Mononuclear cell (primary cell): ENCODE data around the gene LIMS2. TPM values are rescaled to one million over a fixed set of nuclear protein-coding genes. Genes with fewer than 3 reads are reported as not detected.

Source experiments
- H3K27me3 ChIP-seq: 2 replicates; pipeline ENCODE4 v1.6.0; 2011; ENCODE audit warnings: low read length, control low read depth; ENCODE audit not compliant: insufficient read depth
- H3K4me1 ChIP-seq: 2 replicates; pipeline ENCODE4 v1.5.1; 2011; ENCODE audit warnings: mild to moderate bottlenecking, low read length, control low read depth; ENCODE audit not compliant: insufficient read depth
- H3K4me3 ChIP-seq: 2 replicates; pipeline ENCODE4 v1.5.1; 2011; ENCODE audit warnings: mild to moderate bottlenecking, low read length, moderate library complexity
- H3K9me3 ChIP-seq: 2 replicates; pipeline ENCODE4 v1.5.1; 2011; ENCODE audit warnings: low read depth, mild to moderate bottlenecking, control low read depth, low read length
- total RNA-seq: library from RNA; depleted of rRNA; stranded (reverse); fragments of >200 nt; gene quantifications from one replicate; pipeline ENCODE4 v1.2.3, GENCODE V29; 2012

LIMS2 gene
- total RNA-seq, 1 donor, result 1.2 TPM

DNA sequence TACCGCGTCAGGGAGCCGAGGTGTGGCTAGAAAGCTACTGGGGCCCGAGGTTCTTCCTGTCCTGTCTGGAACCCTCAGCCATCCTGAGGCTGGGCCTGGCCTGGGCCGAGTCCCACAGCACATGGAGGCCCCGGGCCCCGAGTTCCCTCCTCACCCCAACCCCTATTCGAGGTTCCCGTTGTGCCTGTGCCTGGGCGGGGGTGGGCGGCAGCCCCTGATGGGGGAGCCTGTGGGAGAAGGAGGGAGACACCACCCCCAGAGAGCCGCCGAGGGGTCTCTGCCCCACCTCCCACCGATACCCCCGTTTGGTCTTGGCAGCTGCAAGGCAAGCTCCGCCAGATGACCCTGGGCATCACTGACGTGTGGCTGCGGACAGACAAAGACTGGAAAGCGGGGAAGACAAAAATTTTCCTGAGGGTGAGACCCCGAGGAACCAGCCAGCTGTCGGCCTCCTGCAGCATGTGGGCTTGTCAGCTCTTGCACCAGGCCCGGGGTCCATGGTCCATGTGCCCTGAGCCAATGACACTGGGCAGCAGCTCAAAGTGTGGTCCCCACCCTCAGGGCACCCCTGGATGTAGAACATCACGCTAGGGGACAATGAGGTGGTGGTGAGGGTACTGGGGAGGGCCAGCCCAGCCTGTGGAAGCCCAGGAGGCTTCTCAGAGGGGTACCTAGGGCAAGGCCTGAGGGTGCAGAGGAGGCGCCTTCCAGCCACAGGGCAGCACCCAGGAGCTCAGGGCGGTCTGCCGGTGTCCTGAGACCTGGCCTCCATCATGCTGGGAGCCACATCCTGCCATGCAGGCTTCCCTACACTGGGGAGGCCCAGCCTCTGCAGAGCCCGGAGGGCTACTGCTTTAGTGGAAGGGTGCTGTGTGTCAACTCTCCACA lies 81.9 kb downstream of the LIMS2 start:
- H3K4me3 ChIP-seq, result no peak overlapping the region
- H3K4me1 ChIP-seq, result peaks cover 7% of the 10 kb centered on the region
- no peaks in the 10 kb centered on the region for H3K9me3 ChIP-seq
- H3K27me3 ChIP-seq, result no peaks in the 10 kb centered on the region

DNA sequence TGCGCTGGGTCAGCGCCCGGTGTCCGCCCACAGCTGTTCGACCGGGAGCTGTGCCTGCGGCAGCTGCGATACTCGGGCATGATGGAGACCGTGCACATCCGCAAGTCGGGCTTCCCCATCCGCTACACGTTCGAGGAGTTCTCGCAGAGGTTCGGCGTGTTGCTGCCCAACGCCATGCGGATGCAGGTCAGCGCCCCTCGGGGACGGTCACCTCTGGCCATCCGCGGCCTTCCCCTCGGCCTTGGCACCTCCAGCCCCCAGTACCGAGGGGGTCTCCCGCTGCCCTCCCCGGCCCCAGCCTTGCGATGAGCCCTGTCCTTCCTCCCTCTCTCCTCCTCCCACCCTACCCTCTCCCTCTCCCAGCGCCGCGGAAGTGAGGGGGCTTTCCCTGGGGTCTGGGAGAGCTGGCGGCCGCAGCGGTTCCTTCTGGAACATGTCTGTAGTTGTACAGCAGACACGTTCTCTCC lies 82.5 kb downstream of the LIMS2 start:
- Histone ChIP-seq H3K27me3 (no peaks in the 10 kb centered on the region), H3K4me1 (peaks cover 7% of the 10 kb centered on the region), H3K9me3 (no peaks in the 10 kb centered on the region), H3K4me3 (no peak overlapping the region)

- H3K27me3 ChIP-seq, result no peaks in the 10 kb centered on the region
- no peak overlapping the region for H3K4me3 ChIP-seq
- peaks cover 7% of the 10 kb centered on the region for H3K4me1 ChIP-seq
- H3K9me3 ChIP-seq, result no peaks in the 10 kb centered on the region
These were observed 84.0 kb downstream of the LIMS2 start for GRCh38 chr2:127591221-127591923.

- H3K9me3 ChIP-seq, result no peaks in the 10 kb centered on the region
These were observed 84.7 kb downstream of the LIMS2 start for GRCh38 chr2:127590386-127591190.

DNA sequence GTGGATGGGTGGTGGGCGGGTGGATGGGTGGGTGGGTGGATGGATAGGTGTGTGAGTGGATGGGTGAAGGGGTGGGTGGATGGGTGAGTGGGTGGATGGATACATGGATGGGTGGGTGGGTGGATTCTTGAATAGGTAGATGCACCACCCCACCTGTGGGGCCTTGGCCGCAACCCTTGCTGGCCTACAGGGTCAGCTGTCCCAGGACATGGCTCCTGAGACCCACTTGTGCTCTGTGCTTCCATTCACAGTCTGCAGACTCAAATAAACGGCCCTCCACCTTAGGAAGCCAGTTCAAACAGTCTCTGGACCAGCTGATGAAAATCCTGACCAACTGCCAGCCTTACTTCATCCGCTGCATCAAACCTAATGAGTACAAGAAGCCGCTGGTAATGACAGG lies 85.5 kb downstream of the LIMS2 start:
- Histone ChIP-seq H3K4me3 (no peak overlapping the region), H3K4me1 (peaks cover 7% of the 10 kb centered on the region), H3K9me3 (no peaks in the 10 kb centered on the region), H3K27me3 (no peaks in the 10 kb centered on the region)

More at GRCh38 chr2:127590386-127591190, 84.7 kb downstream of the LIMS2 start:
- no peak overlapping the region for H3K4me3 ChIP-seq
- no peaks in the 10 kb centered on the region for H3K27me3 ChIP-seq
- peaks cover 7% of the 10 kb centered on the region for H3K4me1 ChIP-seq

DNA sequence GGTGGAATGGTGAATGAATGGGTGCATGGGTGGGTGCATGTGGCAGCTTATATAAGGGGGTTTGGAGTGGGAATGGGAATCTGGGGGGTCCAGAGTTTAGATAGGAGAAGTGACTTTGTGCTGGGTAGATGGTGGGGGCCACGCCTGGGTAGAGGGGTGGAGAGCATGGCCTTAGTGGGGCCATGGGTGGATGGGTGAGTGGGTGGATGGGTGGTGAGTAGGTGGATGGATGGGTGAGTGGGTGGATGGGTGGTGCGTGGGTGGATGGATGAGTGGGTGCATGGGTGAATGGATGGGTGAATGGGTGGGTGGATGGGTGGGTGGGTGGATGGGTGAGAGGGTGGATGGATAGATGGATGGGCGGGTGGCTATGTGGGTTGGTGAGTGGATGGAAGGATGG lies 86.0 kb downstream of the LIMS2 start:
- H3K4me3 ChIP-seq, result no peak overlapping the region
- H3K27me3 ChIP-seq, result no peaks in the 10 kb centered on the region
- H3K4me1 ChIP-seq, result peaks cover 7% of the 10 kb centered on the region
- no peaks in the 10 kb centered on the region for H3K9me3 ChIP-seq

Other genes with a start within 250 kb of the LIMS2 start
- 30.9 TPM for gene IWS1, start 149.0 kb downstream of the LIMS2 start, total RNA-seq
- 1.0 TPM for gene MYO7B, start 139.8 kb downstream of the LIMS2 start, total RNA-seq
- not detected for gene GPR17, start 29.4 kb downstream of the LIMS2 start, total RNA-seq
- gene SFT2D3, start 26.0 kb upstream of the LIMS2 start, total RNA-seq, result 14.8 TPM
- 68.0 TPM for gene WDR33, start 135.6 kb upstream of the LIMS2 start, total RNA-seq
- 17.0 TPM for gene POLR2D, start 182.6 kb upstream of the LIMS2 start, total RNA-seq
- gene AMMECR1L, start 210.4 kb upstream of the LIMS2 start, total RNA-seq, result 7.0 TPM